Measurements from ENCODE around the gene TAP2. TPM values are rescaled to one million over a fixed set of nuclear protein-coding genes. Genes with fewer than 3 reads are reported as not detected.
A peak's percentile ranks its signal among the peaks of the same experiment; 100 is the strongest.

Gene TAP2
- total and polyA plus RNA-seq, 2 of the 13 experiments (the other 11 are each of a cell fraction or from before 2014, with no cell fraction given), result 10.3 to 17.6 TPM

DNA sequence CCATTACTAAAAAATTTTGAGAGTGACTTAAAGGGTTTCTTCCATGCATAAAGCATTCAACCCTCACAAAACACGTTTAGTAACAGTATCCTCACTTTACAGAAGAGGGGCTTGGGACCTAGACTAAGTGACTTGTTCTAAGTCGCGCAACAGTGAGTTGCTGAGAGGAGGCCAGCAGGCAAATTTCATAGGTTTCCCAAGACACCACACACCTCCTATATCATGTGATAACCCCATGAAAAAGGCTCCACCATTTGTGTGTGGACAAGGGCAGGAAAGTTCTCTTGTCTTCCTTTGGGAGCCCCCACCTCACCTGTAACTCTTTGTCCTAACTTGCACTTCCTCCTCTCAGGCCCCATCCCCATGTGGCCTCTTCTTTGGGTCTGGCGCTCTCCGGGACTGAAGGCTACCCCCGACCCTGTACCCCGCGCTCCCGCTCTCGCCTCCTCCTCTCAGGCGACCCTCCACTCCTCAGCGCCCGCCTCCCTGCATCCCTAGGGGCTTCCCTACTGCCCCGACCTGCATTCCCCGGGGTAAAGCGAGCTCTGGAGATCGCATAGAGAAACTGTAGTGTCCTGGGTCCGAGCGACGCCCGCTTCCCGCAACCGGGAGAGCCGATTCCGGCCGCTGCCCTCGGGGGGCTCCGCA lies 4.9 kb upstream of the TAP2 start (continued):
- TF ChIP-seq, protein P1, sequence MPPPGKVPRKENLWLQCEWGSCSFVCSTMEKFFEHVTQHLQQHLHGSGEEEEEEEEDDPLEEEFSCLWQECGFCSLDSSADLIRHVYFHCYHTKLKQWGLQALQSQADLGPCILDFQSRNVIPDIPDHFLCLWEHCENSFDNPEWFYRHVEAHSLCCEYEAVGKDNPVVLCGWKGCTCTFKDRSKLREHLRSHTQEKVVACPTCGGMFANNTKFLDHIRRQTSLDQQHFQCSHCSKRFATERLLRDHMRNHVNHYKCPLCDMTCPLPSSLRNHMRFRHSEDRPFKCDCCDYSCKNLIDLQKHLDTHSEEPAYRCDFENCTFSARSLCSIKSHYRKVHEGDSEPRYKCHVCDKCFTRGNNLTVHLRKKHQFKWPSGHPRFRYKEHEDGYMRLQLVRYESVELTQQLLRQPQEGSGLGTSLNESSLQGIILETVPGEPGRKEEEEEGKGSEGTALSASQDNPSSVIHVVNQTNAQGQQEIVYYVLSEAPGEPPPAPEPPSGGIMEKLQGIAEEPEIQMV (CRISPR knock-in tag; IDR thresholded peaks at IDR 0.05; ENCODE audit: low read depth), result no peak
- TF ChIP-seq, protein P2, sequence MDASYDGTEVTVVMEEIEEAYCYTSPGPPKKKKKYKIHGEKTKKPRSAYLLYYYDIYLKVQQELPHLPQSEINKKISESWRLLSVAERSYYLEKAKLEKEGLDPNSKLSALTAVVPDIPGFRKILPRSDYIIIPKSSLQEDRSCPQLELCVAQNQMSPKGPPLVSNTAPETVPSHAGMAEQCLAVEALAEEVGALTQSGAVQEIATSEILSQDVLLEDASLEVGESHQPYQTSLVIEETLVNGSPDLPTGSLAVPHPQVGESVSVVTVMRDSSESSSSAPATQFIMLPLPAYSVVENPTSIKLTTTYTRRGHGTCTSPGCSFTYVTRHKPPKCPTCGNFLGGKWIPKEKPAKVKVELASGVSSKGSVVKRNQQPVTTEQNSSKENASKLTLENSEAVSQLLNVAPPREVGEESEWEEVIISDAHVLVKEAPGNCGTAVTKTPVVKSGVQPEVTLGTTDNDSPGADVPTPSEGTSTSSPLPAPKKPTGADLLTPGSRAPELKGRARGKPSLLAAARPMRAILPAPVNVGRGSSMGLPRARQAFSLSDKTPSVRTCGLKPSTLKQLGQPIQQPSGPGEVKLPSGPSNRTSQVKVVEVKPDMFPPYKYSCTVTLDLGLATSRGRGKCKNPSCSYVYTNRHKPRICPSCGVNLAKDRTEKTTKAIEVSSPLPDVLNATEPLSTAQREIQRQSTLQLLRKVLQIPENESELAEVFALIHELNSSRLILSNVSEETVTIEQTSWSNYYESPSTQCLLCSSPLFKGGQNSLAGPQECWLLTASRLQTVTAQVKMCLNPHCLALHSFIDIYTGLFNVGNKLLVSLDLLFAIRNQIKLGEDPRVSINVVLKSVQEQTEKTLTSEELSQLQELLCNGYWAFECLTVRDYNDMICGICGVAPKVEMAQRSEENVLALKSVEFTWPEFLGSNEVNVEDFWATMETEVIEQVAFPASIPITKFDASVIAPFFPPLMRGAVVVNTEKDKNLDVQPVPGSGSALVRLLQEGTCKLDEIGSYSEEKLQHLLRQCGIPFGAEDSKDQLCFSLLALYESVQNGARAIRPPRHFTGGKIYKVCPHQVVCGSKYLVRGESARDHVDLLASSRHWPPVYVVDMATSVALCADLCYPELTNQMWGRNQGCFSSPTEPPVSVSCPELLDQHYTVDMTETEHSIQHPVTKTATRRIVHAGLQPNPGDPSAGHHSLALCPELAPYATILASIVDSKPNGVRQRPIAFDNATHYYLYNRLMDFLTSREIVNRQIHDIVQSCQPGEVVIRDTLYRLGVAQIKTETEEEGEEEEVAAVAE (CRISPR knock-in tag; IDR thresholded peaks at IDR 0.05; ENCODE audit: borderline replicate concordance), result no peak
- TF ChIP-seq ZFP36 (IDR thresholded peaks at IDR 0.05; ENCODE audit: borderline replicate concordance, low read depth, low read length, partially characterized antibody) (no peak), GLI4 (CRISPR knock-in tag; IDR thresholded peaks at IDR 0.05; ENCODE audit: borderline replicate concordance) (no peak), AKAP8 (CRISPR knock-in tag; IDR thresholded peaks at IDR 0.05) (no peak), MYNN (CRISPR knock-in tag; IDR thresholded peaks at IDR 0.05; ENCODE audit: low read depth) (no peak), ZNF124 (CRISPR knock-in tag; IDR thresholded peaks at IDR 0.05) (0 out of 2 replicates have a peak, but pooled peaks have one; percentile 18), HNF4G (IDR thresholded peaks at IDR 0.05; ENCODE audit: borderline replicate concordance, low read depth, low read length) (no peak), HNF4G (CRISPR knock-in tag; IDR thresholded peaks at IDR 0.05; ENCODE audit: borderline replicate concordance, low read depth) (no peak), KDM4B (CRISPR knock-in tag; IDR thresholded peaks at IDR 0.05) (0 out of 2 replicates have a peak, but pooled peaks have one; percentile 14), GABPB1 (CRISPR knock-in tag; IDR thresholded peaks at IDR 0.05) (peak; percentile 39; the same call in 1 of the 2 replicates), RAD21 (CRISPR knock-in tag; IDR thresholded peaks at IDR 0.05) (no peak), GZF1 (CRISPR knock-in tag; IDR thresholded peaks at IDR 0.05) (no peak), ZNF263 (CRISPR knock-in tag; IDR thresholded peaks at IDR 0.05) (0 out of 2 replicates have a peak, but pooled peaks have one; percentile 26)
- TF ChIP-seq, protein P3, sequence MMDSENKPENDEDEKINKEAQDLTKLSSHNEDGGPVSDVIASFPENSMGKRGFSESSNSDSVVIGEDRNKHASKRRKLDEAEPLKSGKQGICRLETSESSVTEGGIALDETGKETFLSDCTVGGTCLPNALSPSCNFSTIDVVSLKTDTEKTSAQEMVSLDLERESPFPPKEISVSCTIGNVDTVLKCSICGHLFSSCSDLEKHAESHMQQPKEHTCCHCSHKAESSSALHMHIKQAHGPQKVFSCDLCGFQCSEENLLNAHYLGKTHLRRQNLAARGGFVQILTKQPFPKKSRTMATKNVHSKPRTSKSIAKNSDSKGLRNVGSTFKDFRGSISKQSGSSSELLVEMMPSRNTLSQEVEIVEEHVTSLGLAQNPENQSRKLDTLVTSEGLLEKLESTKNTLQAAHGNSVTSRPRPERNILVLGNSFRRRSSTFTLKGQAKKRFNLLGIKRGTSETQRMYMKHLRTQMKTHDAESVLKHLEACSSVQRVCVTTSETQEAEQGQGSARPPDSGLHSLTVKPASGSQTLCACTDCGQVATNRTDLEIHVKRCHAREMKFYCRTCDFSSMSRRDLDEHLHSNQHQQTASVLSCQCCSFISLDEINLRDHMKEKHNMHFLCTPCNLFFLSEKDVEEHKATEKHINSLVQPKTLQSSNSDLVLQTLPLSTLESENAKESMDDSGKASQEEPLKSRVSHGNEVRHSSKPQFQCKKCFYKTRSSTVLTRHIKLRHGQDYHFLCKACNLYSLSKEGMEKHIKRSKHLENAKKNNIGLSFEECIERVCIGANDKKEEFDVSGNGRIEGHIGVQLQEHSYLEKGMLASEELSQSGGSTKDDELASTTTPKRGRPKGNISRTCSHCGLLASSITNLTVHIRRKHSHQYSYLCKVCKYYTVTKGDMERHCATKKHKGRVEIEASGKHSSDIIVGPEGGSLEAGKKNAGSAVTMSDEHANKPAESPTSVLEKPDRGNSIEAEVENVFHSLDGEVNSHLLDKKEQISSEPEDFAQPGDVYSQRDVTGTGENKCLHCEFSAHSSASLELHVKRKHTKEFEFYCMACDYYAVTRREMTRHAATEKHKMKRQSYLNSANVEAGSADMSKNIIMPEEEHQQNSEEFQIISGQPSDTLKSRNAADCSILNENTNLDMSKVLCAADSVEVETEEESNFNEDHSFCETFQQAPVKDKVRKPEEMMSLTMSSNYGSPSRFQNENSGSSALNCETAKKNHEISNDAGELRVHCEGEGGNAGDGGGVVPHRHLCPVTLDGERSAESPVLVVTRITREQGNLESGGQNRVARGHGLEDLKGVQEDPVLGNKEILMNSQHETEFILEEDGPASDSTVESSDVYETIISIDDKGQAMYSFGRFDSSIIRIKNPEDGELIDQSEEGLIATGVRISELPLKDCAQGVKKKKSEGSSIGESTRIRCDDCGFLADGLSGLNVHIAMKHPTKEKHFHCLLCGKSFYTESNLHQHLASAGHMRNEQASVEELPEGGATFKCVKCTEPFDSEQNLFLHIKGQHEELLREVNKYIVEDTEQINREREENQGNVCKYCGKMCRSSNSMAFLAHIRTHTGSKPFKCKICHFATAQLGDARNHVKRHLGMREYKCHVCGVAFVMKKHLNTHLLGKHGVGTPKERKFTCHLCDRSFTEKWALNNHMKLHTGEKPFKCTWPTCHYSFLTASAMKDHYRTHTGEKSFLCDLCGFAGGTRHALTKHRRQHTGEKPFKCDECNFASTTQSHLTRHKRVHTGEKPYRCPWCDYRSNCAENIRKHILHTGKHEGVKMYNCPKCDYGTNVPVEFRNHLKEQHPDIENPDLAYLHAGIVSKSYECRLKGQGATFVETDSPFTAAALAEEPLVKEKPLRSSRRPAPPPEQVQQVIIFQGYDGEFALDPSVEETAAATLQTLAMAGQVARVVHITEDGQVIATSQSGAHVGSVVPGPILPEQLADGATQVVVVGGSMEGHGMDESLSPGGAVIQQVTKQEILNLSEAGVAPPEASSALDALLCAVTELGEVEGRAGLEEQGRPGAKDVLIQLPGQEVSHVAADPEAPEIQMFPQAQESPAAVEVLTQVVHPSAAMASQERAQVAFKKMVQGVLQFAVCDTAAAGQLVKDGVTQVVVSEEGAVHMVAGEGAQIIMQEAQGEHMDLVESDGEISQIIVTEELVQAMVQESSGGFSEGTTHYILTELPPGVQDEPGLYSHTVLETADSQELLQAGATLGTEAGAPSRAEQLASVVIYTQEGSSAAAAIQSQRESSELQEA (CRISPR knock-in tag; IDR thresholded peaks at IDR 0.05; ENCODE audit: not compliant biosample characterization), result no peak
